Inflammatory macrophage treated with lipopolysaccharide for 1 hour (primary cell): ENCODE measurements around the gene OR5AU1.

Experiments used
- DNase-seq, 2 donors: peaks; one replicate each; pipeline ENCODE4 v3.0.0-alpha.2; 2020 to 2022

OR5AU1 gene

GRCh38 chr14:21106176-21106497 is 49.7 kb downstream of the OR5AU1 start:
- DNase-seq: peak; percentile 73 to 78

GRCh38 chr14:21105095-21105494 is 50.8 kb downstream of the OR5AU1 start:
- DNase-seq: peak in 1 of 2 donors; percentile 30
